DMS114 treated with DMSO at 0.1 percent for 48 hours (cell line): ENCODE results near the gene GPR132.
"Not testable (repeated sequence)": the region's sequence is repeated elsewhere in the genome, so short reads cannot be mapped to it uniquely, and the experiment has no call there.

ENCODE experiments used
- DNase-seq: peaks from one replicate; lab custom pipeline; 2025; ENCODE audit not compliant: unreplicated experiment; lab: John Stamatoyannopoulos, UW

The GPR132 gene

DNA sequence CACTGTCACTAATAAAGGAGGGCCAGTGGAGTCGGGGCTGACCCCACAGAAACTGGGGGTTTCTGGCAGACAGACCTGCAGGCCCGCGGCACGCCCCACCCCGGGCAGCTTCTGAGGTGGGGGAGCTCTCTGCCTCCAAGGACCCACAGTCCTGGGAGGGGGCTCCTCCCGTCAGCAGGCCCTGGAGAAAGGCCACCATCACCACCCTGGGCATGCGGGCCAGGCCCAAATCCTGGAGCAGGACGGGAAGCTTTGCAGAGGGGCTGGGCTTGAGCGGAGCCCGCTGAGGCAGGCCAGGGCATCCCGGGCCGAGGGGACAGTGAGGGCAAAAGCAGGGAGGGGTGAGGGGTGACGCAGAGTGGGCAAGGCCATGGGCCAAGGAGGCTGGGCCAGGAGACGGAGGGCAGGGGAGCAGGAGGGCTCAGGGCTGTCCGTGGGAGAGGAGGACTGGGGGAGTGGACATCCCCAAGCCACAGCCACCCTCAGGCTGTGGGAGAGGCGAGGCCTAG, 11.1 kb upstream of the GPR132 start:
- DNase-seq: no peak

DNA sequence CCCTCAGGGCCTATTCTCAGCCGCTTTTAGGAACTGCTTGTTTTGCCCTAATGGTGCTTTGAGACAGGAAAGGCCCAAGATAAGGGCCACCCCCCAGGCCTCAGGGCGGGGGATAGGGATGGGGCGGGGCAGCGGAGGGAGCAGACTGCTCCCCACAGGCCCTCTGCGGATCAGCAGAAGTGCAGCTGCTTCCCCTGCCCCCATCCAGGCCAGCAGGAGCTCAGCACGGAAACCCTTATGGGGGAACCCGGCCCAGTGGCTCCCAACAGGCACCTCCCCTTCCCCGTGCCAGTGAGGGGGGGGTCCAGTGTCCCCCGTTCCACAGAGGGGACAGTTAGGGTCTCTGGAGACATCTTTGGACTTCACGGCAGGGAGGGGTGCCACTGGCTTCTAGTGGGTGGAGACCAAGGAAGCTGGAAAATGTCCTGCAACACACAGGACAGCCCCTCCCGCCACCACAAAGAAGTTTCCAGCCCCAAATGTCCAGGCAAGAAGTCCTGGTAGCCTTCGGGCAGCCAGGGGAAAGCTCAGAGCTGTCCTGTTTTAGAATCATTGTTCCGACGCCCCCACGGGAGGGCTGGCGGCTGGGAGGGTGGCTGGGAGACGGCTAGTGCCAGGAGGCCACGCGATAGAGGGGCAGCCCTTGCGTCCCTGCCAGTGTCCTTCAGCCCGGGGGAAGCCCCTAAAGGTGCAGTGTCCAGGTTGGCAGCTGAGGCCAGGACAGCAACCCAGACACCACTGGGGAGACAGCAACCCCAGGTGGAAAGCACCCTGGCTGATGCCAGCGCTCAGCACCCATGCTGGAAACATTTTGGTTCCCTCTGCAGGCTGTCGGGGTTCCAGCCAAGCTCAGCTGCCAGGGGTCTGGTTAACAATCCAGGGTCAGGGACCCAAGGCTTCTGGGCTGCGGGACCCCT, 10.4 kb upstream of the GPR132 start:
- no peak for DNase-seq

DNA sequence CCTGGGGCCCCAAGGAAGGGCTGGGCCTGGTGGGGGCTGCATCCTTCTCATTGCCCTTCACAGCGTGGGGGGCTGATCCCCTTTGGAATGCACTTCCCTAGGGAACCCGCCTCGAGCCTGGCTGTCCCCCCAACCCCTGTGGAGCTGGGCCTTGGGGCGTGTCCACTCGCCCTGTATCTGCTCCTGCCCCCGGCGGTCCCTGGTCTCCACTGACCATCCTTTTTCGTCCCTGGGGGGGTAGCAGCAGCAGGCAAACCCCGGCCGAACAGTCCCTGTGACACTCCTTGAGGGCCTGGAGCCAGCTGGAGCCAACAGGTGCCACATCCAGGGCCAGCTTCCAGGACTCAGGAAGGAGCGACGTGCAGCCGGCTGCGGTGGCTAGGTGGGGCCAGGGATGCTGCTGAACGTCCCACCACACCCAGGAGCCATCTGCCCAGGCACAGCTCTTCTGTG, 9.4 kb upstream of the GPR132 start:
- no peak for DNase-seq

DNA sequence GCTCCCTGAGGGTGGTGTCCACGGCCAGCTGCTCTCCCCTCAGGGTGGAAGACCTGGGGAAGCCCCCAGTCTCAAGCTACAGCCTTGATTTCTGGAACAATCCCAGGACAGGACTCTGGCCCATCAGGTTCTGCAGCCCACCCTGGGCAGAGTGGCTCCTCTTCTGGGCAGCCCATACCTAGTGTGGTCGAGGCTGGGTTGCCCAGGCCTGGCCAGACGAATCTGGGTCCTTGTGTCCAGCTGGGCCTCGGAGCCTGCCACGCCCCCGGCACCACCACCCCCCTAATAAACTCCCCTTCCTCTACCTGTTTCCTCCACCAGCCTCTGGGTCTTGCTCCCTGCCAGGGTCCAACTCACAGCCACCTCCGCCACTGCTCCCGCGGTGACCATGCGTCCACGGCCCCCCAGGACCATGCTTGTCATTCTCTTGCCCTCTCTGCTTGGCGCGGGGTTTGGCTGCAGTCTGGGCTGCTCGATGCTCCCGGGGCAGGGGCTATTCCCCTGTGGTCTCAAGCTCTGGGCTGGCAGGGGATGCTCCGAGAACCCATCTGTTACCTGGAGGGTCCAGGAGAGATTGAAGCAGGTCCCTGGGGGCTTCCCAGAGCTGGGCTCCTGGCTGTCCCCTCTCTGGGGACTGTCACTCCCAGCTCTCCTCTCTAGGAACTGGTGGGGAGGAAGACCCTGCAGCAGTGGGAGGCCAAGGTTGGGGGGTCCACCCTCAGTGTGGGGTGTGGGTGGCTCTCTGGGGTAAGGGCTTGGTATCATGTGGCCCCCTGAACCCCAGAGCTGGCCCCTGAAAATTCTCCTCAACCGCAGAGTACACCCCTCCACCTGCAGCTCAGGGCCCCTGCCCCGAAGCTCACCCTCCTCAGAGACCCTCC, 8.7 kb upstream of the GPR132 start:
- DNase-seq: no peak

DNA sequence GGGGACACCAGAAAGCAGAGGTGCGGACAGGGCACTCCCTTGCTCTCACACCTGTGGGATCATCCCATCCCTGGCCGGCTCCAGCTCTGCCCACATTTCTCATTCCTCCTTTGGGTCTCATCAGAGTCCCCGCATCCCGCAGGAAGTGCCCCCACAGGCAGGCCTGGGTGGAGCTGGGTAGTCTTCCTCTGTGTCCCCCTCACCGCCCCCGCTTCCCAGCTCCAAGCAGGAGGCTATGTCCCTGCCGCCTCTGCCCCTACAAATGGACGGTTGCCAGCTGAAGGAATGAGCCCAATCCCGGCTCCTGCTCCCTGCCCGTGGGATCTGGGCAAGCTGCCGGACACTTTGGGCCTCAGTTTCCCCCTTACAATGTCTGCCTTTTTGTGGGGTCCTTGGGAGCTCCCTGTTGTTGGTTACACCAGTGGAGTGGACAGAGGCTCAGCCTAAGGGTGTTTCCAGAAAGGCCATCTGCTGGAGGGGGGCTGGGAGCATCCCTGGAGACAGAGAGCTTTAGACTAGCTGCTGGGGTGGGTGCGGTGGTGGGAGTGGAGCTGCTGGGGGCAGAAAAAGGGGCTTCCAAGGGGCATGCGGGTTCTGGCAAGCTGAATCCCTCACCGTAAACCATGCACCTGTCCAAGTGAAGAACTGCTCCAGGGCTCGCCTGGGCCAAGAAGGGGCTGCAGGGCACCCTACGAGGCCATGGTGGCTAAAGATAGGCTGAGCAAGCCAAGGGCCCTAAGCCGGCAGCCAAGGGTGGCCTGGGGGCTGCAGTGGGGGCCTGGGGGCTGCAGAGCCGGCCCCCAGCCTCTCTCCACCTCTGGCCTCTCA, 7.9 kb upstream of the GPR132 start:
- DNase-seq: no peak

DNA sequence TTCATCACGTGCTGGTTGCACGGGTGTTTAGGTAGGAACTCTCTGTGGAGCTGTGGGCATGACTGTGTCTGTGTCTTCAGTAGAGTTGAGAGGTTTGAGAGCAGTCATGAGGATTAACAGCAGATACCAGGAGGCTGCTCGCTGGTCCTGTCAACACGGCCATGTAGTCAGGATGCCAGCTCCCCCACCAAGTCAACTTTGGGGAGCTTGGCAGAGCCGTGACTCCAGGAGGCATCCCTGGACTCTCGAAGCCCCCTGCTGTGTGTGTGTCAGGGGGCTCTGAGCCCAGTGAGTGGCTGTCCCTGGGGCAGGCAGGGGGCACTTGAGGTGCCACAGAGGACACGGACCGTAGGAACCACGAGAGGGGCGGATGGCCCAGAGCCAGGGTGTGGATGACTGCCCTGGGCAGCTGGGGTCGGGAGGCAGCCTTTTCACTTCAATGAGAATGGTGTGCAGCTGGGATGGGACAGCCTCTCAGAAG, 7.2 kb upstream of the GPR132 start:
- no peak for DNase-seq

DNA sequence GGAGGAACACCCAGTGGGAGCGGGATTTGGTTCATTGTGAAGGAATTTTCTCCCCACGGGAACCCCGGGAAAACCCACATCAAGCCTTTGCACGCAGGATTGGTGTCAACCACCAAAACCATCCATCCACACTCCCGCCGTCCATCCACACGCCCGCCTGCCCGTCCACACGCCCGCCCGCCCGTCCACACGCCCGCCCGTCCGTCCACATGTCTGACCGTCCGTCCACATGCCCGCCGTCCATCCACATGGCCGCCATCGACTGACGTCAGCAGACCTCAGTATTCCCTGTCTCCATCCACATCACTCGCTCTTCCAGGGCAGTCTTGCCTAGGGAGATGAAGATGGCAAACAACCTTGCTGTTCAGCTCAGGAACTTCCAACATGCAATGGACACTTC, 6.7 kb upstream of the GPR132 start:
- DNase-seq: no peak

DNA sequence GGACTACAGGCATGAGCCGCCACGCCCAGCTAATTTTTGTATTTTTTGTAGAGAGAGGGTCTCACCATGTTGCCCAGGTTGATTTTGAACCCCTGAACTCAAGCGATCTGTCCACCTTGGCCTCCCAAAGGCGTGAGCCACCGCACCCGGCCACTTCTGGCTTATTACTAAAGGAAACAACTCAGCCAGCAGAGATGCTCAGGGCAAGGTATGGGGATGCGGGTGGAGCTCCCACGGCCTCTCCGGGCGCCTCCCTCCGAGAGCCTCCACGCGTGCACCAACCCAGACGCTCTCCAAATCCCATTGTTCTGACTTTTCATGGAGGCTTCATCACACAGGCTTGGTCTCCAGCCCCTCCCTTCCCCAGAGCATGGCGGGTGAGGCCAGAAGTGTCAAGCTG, 6.1 kb upstream of the GPR132 start:
- DNase-seq: no peak

DNA sequence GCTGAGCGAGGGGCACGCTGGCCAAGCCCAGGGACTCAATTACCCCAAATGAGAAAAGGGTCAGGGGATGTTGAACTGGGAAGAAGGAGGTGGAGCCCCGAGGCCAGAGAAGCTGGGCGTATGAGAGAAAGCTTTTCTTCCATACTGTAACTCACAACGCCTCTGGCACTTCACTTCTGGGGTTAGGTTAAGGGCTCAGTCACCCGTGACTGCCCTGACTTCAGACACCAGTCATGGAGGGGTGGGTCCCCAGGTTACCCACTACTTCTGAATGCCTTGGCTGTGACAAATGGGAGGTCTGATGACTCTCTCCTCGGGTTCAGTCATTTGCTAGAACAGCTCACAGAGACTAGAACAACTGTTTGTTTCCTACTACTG, 5.5 kb upstream of the GPR132 start:
- DNase-seq: no peak

DNA sequence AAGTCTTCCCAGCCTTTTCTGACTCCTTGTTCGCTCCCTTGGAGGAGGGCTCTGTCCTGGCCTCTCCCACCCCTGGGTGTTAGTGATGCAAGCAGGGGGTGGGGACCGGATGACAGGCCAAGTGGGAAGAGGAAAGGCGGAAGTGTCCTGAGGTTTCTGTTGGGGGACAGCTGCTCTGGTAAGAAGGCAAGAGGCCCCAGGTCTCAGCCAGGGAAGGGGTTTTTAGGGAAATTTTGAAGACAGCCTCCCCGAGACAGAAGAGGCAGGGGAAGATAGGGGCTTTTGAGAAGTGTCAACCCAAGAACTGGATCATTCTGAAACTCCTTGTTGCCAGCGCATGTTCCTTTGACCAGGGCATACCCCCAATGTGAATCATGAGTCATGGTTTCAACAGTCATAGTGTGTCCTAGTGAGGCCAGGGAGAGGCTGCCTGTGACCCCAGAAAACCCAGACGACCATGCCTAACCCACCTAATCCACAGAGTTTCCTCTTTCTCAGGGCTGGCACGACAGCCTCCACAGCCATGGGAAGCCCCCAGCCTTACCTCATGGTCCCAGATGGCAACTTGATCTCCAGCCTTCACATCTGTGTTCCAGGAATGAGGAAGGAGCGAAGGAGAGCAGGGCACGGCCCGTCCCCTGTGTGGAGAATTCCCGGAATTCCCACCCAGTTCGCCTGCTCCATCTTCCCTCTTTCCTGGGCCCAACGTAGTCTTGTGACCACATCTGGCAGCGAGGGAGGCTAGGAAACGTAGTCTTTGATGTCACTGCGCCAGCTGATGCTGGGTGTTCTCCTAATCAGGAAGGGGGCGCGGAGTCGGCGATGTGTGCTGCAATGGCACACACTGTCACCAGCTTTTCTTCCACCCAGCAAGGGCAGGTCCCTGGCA, 4.9 kb upstream of the GPR132 start:
- no peak for DNase-seq

DNA sequence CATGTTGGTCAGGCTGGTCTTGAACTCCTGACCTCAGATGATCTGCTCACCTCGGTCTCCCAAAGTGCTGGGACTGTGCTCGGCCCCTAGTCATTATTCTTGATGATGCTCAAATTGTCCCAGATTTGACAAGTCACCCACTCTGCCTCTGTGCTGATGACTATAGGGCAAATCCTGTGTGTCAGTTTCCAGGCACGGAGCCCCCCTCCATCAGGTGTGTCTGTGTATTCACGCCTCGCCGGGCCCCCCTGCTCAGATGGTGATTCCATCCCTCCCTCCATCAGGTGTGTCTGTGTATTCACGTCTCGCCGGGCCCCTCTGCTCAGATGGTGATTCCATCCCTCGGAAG, 4.3 kb upstream of the GPR132 start:
- no peak for DNase-seq

DNA sequence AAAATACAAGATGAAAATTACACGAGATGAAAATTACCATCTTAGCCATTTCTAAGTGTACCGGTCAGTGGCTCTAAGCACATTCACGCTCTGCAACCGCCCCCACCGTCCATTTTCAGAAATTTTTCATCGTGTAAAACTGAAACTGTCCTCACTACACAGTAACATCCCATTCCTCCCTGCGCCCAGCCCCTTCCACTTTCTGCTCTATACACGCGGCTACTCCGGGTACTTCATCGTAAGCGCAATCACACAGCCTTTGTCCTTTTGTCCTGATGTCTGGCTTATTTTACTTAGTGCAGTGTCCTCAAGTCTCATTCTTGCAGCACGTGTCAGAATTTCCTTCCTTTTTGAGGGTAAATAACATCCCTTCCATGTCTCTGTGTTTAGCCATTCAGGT, 3.6 kb upstream of the GPR132 start:
- DNase-seq: no peak

DNA sequence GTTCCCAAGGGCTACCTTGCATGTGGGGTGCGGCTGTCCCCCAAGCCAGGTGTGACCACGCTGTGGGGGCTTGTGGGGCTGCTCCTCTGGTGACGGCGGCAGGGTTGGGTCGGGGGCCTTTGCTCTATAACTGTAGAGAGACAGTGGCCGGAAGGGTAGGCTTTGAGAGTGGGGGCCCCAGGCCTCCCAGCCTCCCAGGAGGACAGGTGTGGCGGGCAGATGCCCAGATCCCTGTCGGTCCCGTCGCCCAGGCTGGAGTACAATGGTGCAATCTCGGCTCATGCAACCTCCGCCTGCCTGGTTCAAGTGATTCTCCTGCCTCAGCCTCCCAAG, 2.7 kb upstream of the GPR132 start:
- no peak for DNase-seq

DNA sequence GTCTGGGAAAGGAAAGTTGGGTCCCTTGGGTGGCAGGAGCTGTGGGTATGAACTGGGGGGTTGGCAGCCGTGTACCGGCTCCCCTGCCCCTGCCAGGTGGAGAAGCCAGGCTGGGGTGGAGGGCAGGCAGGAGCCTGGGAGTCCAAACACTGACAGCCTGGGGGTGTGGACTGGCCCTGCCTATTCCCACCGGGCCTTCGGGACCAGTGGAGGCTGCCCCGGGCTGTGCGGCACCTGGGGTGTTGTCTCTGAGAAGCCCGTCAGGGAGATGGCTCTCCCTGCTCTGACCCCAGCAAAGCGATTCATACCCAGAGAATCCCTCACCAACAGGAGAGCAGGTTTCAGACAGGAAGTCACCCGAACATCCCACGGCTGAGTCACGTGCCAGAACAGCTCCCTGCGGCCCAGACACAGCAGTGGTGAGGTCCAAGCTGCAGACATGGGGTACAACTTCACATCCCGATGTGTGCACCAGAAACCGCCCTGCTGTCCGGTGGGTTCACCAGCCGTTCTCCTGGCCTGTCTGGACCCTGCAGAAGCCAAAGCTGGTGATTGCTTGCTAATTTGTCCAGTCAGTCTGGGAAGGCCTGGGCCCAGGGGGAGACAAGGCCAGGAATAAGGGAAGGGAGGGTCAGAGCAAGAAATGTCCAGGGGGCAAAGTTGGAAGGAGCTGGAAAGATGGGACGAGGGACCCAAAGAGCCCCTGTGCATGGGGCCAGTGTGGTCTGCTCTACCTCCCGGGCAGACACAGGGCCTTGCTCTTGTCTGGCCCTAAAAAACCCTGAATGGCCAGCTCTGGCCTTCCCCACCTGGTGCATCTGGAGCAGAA, 2.1 kb upstream of the GPR132 start:
- DNase-seq: no peak

DNA sequence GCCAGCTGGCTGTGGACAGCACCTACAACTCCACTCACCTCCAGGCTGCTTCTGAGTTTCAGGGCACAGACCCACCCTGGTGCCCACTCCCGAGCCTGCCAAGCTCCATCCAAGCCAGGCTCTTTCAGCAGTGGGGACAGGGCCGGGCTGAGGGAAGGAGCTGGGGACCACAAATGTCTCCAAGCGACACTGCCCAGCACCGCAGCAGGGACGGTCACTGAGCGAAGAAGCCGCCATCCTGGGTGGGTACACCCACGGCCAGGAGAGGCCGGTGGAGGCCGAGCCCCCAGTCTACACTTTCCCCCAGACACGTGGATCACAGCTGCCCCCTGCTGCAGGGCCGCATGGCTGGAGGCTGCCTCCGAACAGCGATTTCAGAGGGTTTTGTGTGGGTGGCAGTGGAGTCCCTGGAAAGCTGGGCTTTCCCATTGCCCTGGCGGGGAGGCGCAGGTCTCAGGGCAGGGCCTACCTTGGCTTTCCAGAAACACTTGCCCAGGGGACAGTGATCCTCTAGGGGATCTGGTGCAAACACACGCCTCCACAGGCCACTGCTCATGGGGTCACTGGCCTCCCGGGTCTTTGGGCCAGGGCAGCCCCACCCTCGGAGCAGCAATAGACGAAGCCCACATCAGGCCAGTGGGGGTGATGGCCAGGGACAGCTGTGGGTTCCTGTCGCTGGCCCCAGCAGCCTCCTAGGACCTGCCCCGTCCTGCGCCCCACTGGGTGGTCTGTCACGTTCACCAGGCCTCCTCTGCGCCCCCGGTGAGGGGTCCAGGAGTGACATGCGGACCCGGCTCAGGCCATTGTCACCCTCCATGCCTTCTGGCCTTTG, 1.2 kb upstream of the GPR132 start:
- DNase-seq: no peak

DNA sequence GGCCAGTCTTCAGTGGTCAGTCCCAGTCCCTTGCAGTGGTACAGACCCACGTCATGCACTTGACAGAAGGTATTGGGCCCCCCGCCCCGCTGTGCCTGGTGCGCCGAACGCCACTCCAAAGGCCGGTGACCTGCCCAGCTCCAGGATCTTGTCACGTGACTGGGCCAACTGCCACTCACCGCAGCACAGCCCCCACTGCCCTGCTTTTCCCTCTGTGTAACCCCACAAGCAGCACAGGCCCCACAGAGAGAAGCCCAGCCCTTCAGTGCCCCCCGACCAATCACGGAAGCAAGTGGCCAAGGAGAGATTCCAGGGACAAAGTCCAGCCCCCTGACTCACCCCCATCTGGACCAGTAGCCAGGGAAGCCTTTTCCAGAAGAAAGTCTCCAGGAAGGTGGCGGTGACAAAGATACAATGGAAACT, 498 bp downstream of the GPR132 start:
- DNase-seq: no peak

DNA sequence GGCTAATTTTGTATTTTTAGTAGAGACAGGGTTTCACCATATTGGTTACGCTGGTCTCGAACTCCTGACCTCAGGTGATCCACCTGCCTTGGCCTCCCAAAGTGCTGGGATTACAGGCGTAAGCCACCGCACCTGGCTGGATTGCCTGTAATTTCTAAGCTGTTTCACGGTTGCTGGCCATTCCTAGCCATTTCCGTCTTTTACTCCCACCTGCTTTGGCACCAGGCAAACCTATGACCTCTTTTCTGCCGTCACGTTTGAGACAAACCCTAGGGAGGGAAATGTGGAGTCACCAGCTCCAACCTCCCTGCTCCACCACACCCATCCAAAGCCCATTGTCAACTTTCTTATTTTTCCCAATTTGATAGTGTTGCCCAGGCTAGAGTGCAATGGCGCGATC, 1.2 kb downstream of the GPR132 start:
- DNase-seq: no peak

DNA sequence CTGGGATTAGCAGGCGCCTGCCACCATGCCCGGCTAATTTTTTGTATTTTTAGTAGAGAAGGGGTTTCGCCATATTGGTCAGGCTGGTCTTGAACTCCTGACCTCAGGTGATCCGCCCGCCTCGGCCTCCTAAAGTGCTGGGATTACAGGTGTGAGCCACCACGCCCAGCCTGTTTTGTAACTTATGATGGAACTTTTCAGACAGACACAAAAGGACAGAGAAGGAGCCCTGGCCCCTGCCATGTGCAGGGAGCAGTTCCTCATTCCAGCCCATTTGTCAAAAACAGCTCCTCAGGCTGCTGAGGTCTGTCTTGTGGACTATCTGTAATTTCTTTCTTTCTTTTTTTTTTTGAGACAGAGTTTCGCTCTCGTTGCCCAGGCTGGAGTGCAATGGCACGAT, 1.7 kb downstream of the GPR132 start:
- DNase-seq: not testable (repeated sequence)
